HG03175 (cell line): Measurements from ENCODE around the gene SLC6A5.
"Not testable (repeated sequence)": the region's sequence is repeated elsewhere in the genome, so short reads cannot be mapped to it uniquely, and the experiment has no call there.

ENCODE experiments used
- ATAC-seq: cut with Tn5 transposase; IDR thresholded peaks from one replicate; pipeline ENCODE4 v1.9.1; 2021; ENCODE audit warnings: mild to moderate bottlenecking, moderate library complexity; ENCODE audit not compliant: unreplicated experiment

The SLC6A5 gene

GRCh38 chr11:20599221-20600019 lies at the start of gene SLC6A5:
Gene SLC6A5 (plus strand): TSS chr11:20599608. CDS start chr11:20599673, 65 bp downstream.
- ATAC-seq: no peak

DNA sequence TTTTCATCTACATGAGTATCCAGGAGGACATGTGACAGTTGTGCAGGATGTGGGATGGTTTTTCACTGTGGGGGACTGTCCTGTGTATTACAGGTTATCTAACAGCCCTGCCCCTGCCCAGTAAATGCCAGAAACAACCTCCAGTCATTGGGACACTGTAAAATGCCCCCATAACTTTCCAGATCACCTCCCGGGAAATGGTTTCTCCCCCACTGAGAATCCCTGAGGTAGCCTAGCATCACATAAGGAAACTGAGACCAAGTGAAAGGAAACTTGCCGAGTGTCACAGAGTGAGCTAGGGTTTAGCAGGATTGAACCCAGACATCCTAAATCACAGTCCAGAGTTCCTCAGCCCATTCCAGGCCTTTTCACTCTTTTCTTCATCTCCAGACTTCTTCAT lies 48.3 kb upstream of the SLC6A5 start:
- no peak for ATAC-seq

GRCh38 chr11:20555783-20556182 lies 43.6 kb upstream of the SLC6A5 start:
- no peak for ATAC-seq

DNA sequence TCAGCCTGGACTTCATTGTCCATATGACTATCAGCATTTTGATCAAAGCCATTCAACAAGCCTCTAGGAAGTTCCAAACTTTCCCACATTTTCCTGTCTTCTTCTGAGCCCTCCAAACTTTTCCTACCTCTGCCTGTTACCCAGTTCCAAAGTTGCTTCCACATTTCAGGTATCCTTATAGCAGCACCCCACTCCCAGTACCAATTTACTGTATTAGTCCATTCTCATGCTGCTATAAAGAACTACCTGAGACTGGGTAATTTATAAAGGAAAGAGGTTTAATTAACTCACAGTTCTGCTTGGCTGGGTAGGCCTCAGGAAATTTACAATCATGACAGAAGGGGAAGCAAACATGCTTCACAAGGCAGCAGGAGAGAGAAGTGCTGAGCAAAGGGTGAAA lies 43.0 kb upstream of the SLC6A5 start:
- not testable (repeated sequence) for ATAC-seq

DNA sequence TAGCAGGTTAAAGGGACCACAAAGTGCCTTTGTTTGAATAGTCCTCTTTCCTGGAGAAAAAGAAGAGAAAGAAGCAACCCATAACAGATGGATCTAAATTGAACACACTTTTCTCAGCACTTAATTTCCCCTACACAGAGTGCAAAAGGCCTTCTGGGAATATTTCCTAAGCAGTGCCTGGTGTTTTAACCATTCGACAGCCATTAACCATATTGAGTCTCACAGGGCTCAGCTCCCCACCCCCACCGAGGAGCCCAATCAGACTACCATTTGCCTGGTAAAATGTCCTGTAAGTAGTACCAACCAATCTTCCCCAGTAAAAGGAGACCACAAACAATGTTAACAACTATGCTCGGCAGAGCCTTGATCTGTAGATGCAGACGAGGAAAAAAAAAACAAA lies 40.7 kb upstream of the SLC6A5 start:
- no peak for ATAC-seq

DNA sequence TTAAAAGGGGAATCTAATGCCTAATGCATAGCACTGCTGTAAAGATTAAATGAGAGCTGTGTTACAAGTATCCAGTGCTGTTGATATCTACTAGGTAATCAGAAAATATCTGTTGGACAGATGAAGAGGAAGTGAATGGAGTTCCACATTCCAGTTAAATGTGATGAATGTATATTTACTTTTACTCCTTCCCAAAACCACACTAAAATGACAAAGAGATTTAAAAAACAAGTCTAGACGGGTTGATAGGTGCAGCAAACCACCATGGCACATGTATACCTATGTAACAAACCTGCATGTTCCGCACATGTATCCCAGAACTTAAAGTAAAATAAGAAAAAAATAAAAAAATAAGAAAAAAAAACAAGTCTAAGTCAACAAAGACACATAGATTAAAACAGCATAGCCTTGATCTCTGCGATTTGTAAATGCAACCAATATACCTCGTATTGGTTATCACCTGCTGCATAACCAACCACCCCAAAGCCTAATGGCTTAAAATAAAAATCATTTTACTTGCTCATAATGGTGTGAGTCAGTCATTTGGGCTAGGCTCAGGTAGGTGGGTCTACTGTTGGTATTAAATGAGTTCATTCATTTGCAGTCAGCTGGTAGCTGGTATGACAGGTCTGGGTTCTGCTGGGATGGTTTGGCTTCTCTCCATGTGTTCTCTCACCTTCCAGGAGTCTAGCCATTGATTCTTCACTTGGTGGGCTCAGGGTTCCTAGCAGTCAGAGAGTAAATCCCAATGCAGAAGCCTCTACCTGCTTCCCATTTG lies 39.7 kb upstream of the SLC6A5 start:
- ATAC-seq: no peak

DNA sequence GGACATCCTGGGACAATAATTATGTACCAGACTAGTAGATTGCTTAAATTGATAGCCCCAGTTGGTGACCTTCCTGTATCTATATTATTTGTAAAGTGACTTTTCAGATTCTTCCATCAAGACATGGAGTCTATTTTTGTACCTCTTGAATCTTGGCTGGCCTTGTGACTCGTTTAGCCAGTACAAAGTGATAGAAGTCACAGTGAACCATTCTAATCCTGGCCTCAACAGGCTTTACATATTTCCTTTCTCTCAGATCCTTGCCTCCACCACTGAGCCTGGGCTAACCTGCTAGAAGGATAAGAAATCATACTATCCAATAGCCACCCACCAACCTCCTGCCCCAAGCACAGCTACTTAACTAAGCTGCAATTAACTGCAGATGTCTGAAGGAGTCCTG lies 37.5 kb upstream of the SLC6A5 start:
- ATAC-seq: no peak

GRCh38 chr11:20563866-20564265 lies 35.5 kb upstream of the SLC6A5 start:
- ATAC-seq: no peak

DNA sequence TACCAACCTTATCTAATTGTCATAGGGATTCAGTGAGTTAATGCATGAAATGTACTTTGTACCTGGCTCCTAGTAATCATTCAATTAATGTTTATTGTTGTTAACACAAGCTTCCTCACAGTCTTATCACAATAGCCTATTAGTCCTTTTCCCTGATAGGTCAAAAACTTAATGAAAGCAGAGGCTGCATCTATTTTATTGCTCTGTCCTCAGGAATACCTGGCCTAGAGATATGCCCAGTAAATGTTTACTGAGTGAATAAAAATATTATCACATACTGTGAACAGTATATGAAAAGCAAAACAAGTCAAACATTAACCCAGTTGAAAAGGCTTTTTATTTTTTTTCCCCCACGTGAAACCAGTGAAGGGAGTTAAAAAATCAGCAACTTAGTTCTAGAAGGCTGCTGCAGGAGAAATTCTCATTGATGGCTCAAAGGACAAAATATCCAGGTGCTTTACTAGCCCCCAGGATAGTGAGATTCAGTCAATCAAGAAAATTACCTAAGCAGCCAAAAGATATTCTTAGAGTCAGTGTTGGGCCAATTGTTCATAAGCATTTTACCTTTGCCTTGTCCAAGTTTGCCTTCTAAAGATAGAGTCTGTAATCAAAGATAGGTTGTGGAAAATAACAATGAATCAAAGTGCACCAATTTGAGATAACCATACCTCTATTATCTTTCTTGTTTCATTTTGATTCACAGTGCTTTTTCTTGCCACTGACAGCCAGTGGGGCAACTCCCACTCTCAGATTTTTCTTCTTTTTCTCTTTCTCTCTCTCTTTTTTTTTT lies 34.4 kb upstream of the SLC6A5 start:
- ATAC-seq: no peak

GRCh38 chr11:20566115-20566514 lies 33.3 kb upstream of the SLC6A5 start:
- not testable (repeated sequence) for ATAC-seq

GRCh38 chr11:20566591-20567434 lies 32.6 kb upstream of the SLC6A5 start:
- no peak for ATAC-seq

GRCh38 chr11:20579725-20580124 lies 19.7 kb upstream of the SLC6A5 start:
- ATAC-seq: not testable (repeated sequence)

DNA sequence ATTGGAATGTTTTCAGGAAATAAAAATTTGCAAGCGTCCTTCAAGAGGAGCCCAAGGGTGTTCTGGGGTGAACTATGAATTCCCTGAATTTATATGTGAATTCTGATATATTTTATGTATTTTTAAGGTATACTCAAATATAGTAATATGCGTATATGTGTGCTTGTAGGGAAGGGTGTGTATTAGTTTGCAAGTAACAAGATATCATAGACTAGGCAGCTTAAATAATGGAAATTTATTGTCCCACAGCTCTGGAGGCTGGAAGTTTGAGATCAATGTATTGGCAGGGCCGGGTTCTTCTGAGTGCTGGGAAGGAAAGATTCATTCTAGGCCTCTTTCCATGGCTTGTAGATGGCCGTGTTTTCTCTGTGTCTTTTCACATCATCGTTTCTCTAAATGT lies 16.2 kb upstream of the SLC6A5 start:
- no peak for ATAC-seq

GRCh38 chr11:20584093-20584774 lies 15.2 kb upstream of the SLC6A5 start:
- no peak for ATAC-seq

DNA sequence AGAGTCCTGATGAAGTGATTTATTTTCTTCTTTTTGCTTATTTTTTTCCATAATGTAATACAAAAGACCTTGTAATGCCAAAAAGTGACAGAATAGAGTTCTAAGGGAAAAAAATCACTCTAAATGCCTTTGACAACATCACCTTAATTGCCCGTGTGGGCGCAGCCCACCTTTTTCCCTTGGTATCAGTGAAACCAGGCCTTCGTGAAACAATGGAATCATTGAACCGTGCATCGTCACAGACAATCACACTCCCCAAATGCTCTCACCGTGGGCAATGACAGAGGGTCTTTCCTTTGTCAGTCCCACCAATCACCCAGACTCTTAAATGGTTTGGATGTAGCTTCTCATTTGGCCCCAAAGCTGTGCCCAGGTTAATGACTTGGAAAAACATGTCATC lies 9.6 kb upstream of the SLC6A5 start:
- no peak for ATAC-seq

DNA sequence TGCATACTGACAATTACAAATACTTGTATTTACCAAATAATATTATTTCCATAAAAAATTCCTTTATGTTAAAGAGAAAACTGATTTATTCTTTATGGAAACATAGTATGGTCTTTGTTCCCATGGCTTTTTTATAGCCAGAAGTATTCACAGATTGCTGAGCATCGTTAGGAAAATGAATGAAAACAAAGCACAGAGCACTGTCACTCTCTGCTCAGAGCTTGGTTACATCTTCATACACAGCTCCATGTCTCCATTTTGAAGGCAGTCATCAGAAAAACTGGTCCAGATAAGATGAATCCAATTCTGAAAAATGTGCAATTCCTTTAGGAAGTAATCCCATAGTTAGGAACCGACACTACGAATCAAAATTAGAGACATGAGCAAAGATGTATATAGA lies 9.0 kb upstream of the SLC6A5 start:
- ATAC-seq: no peak

- no peak for ATAC-seq
Observed at GRCh38 chr11:20592741-20593140, 6.7 kb upstream of the SLC6A5 start.

GRCh38 chr11:20594274-20595061 lies 4.9 kb upstream of the SLC6A5 start:
- ATAC-seq: no peak

DNA sequence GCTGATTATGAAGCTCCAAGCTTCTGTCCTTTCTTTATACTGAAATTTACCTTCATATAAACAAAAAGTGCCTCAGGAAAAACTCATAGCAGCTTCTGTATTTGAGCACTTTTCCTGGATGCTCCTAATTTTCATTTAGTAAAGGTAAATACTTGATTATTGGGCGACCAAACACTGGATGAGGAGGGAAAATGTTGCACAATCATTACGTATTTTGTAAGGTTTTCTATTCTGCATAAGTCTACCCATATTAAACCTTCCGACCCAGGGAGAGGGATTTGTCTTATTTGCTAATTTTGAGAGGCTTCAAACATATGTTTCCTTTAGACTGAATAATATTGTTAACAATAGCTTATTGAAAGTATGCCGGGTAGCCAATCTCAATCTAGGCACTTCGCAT lies 4.3 kb upstream of the SLC6A5 start:
- no peak for ATAC-seq
